ENCODE data around the gene GZMA.
"Not testable (repeated sequence)": the region's sequence is repeated elsewhere in the genome, so short reads cannot be mapped to it uniquely, and the experiment has no call there.

Gene GZMA

GRCh38 chr5:55070968-55071367 lies 31.5 kb upstream of the GZMA start:
- no peak for TF ChIP-seq CTCF (IDR thresholded peaks at IDR 0.05; ENCODE audit: low read depth, low read length)
- H3K4me3 ChIP-seq (ENCODE audit: low read depth, low read length): no peak overlapping the region

GRCh38 chr5:55071413-55071812 lies 31.0 kb upstream of the GZMA start:
- TF ChIP-seq CTCF (IDR thresholded peaks at IDR 0.05; ENCODE audit: low read depth, low read length): no peak
- no peak overlapping the region for H3K4me3 ChIP-seq (ENCODE audit: low read depth, low read length)

- no peak for TF ChIP-seq CTCF (IDR thresholded peaks at IDR 0.05; ENCODE audit: low read depth, low read length)
- H3K4me3 ChIP-seq (ENCODE audit: low read depth, low read length): no peak overlapping the region
These were observed 29.8 kb upstream of the GZMA start for GRCh38 chr5:55072666-55073065.

GRCh38 chr5:55073211-55073610 lies 29.2 kb upstream of the GZMA start:
- no peak for TF ChIP-seq CTCF (IDR thresholded peaks at IDR 0.05; ENCODE audit: low read depth, low read length)
- H3K4me3 ChIP-seq (ENCODE audit: low read depth, low read length): no peak overlapping the region

GRCh38 chr5:55081541-55081940 lies 20.9 kb upstream of the GZMA start:
- TF ChIP-seq CTCF (IDR thresholded peaks at IDR 0.05; ENCODE audit: low read depth, low read length): no peak
- no peak overlapping the region for H3K4me3 ChIP-seq (ENCODE audit: low read depth, low read length)

- not testable (repeated sequence) for H3K4me3 ChIP-seq (ENCODE audit: low read depth, low read length)
These were observed 13.1 kb upstream of the GZMA start for GRCh38 chr5:55089301-55089700.

GRCh38 chr5:55091011-55091410 lies 11.4 kb upstream of the GZMA start:
- not testable (repeated sequence) for H3K4me3 ChIP-seq (ENCODE audit: low read depth, low read length)

- no peak for TF ChIP-seq CTCF (IDR thresholded peaks at IDR 0.05; ENCODE audit: low read depth, low read length)
- no peak overlapping the region for H3K4me3 ChIP-seq (ENCODE audit: low read depth, low read length)
These were observed 6.3 kb upstream of the GZMA start for GRCh38 chr5:55096182-55096581.

- H3K4me3 ChIP-seq (ENCODE audit: low read depth, low read length): no peak overlapping the region
- TF ChIP-seq CTCF (IDR thresholded peaks at IDR 0.05; ENCODE audit: low read depth, low read length): no peak
These were observed 5.6 kb upstream of the GZMA start for GRCh38 chr5:55096861-55097260.

- H3K4me3 ChIP-seq (ENCODE audit: low read depth, low read length): not testable (repeated sequence)
These were observed 1.3 kb upstream of the GZMA start for GRCh38 chr5:55101148-55101547.

All from WI38 (cell line).